TTC549 (cell line): ENCODE measurements around the gene RFX7.

Experiments
- FAIRE-seq: peaks from 2 replicates; lab custom pipeline; 2012; peaks lifted over from hg19 to GRCh38; lab: Jason Lieb, UNC

The RFX7 gene

DNA sequence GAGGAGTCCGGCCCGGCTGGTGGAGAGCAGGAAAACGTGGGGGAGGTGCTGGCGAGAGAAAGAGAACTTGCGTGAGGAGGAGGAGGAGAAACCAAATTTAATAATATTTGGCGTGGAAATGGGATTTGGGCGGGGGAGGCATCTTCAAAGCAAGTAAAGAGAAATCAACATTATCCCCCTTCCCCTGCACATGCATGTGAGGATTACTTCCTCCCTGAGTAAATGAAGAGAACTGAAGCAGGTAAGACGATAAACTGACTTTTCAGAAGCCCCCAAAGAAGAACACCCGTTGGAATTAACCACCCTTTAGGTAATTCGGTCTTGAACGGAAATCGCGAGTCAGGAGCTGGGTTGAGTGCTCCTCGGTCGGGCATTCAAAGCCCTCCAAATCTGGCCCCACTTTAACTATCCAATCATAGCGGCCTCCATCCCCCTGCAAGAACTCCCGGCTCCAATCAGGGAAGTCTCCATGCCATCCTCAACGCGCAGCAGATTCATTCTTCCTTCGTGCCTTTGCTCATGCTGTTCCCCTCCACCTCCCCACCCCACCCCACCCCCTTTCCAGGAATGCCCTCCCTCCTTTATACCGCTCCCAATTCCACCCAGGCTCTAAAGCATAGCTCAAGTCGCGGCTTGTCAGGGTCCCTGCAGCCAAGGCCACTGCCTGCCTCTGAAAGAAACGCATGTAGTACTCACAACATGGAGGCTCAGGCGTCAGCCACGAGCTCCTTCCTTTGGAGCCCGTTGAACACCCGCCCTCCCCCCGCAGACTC is 545 bp upstream of the RFX7 start:
- peak; percentile 38 for FAIRE-seq

DNA sequence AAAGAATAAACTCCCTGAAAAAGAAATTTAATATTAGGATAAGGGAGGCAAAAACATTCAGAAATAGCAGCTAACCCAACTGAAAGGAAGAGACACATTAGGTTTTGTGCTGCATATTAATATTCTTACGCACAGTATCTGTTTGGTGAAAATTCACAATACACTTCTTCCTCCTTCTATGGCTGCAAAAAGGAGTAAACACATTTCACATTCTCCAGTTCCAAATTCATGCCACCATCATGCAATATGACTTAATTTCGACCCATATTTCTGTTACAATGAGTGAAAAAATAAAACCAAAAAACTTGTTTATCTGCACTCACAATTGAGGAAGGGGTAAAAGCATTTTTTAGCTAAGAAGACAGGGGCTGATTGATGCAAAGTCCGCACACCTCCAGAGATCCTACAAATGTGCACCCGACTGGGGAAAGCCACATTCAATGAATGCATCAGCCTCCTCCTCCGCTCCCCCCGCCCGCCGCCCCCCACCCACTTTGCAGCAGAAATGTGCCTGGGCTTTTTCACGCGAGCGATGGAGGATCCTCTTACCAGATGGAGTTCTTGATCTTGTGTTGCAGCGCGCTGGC is 1.0 kb downstream of the RFX7 start:
- FAIRE-seq: no peak

DNA sequence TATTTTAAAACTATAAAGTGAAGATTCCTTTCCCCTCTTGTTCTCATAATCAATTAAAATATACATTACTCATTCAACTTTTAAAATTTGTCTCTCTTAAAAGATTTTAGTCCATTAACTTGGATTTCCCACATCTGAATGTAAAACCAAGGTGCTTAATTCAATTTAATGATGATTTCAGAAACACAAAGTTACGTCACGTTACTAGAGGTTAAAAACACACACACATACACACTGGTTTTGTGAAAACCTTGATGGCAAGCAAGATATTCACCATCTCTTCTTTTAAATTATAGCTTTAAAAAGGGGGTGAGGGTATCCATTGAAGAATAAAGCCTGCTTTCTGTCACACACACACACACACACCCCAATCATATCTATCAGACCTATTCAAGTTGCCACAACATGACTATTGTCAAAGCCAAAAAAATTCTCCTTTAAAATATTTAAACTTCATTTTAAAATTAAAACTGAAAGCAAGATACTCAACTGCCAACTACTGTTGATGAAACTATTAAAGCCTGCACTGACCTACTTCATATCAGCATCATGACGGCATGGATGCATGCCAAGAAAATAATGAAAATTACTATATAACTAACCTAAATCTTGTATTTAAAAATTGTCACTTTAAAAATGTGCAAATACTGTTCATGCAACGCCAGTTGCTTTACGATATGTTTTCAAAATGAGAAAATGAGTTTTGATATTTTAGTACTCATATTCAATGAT is 2.1 kb downstream of the RFX7 start:
- no peak for FAIRE-seq

DNA sequence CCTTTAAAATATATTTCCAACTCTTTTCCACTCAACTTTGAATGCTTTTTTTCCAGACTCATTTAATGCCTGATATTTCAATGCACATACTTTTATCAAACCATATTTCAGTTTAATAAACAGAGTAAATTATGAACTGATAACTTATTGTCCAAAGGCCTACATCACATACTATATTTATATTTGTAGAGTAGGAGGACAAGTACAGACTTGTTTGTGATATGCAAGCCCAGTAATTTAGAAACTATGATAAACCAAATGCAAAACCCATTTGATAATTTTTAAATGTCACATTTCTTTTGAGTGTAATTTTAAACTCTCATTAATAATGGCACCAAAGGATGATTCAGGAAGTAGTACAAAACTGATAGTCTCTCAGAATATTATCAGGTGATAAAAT is 3.3 kb downstream of the RFX7 start:
- no peak for FAIRE-seq

DNA sequence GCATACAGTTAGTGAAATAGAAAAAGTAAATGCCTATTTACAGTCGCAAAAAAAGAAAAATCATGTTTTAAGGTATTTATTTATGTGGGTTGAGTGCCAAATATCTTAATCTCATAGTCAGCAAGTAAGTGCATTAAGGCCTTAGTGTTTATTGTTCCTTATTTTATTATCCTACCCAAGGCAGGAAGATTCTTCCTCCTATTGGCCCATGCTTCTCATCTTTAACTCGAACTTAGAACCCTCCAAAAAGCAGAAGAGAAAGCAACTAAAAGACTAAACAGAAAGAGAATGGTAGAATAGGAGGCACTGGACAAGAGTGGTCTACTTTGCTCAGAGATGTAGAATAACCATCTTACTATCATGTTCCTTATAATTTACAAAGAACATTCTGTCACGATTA is 7.5 kb downstream of the RFX7 start:
- FAIRE-seq: no peak

DNA sequence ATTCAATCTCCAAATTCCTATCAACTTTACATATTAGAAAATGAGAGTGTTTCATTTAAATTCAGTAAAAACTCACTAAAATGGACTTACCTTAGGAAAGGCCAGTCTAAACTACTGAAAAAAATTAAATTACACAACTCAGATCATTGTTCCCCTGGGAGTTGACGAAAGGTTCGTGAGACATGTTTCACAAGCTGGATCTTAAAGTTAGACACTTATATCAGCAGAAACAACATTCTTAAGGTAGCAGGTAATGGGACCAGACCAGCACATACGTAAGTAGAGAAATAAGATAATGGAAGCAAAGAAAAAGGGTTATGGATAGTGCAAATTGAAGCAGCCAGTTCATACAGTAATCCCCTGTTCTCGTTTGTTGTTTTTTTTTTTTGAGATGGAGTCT is 8.9 kb downstream of the RFX7 start:
- no peak for FAIRE-seq

DNA sequence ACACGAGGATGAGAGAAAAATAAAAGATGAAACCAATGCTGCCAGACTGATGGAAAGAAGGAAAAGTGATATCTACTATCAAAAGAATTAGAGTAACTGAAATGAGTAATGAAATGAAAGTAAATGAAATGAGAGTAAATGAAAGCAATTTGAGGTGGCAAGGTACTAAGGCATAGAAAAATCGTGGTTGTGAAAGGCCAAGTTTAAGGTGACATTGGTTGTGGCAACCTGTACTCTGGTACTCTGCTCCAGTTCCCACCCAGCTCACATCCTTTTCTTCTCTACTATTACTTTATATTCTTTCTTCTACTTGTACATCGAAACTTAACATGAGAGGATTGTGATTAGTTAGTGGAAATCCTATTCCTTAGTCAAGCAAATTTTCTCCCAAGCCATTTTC is 10.1 kb downstream of the RFX7 start:
- FAIRE-seq: no peak

DNA sequence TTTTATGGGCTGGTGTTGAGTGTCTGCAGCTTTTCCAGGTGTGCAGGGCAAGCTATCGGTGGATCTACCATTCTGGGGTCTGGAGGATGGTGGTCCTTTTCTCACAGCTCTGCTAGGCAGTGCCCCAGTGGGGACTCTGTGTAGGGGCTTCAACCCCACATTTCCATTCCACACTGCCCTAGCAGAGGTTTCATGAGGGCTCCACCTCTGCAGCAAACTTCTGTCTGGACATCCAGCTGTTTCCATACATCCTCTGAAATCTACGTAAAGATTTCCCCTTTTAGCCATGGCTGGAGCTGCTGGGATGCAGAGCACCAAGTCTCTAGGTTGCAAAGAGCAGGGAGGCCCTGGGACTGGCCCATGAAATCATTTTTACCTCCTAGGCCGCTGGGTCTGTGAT is 11.6 kb downstream of the RFX7 start:
- no peak for FAIRE-seq

DNA sequence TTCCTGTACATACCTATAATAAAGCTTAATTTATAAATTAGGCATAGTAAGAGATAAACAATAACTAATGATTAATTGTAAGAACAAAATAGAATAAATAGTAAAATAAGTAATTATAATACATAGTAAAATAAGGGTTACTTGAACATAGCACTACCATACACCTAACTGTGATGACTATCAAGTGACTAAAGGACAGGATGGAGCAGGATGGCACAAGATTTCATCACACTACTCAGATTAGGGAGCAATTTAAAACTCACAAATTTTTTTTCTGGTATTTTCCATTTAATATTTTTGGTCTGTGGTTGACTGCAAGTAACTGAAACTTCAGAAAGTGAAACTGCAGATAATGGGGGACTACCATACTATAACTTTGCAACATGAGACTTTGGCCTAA is 14.8 kb downstream of the RFX7 start:
- FAIRE-seq: no peak

DNA sequence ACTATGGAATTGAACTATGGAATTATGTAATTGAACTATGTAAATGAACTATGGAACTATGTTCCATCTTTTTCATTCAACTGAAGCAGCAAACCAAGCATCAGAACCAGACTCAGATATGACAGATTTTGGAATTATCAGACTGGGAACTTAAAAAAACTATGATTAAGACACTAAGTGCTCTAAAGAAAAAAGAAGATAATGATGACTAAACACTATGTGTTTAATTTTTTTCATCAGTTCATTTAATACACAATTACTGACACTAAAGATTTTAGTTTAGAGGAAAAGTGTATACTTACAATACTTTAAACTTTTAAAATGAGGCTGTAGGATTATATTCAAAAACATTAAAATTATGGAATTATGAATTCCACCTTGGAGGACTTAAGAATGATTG is 15.3 kb downstream of the RFX7 start:
- FAIRE-seq: no peak

DNA sequence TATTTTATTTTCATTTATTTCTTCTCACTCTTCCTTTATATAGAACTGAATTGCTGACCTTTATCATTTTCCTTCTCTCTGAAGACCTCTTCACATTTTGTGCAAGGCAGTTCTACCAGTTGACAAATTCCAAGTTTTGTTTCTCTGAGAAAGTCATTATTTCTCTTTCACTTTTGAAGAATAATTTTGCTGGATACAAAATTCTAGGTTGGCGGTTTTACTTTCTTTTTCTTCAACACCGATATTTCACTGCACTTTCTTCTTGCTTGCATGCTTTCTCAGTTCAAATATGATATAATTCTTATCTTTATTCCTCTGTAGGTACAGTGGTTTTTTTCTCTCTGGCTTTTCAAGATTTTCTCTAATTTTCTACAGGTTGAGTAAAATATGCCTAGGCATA is 15.9 kb downstream of the RFX7 start:
- no peak for FAIRE-seq

DNA sequence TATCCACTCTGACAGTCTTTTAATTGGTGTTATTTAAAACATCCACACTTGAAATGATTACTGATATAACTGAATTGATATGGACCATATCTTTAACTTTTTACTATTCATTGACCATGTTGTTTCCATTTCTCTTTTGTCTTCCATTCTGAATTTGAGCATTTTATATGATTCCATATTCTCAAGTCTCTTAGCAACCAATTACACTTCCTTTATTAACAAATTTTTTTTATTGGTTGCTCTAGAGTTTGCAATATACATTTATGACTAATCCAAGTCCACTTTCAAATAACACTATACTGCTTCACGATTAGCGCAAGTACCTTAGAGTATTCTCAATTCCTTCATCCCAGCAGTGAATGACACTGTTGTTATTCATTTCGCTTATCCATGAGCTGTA is 16.4 kb downstream of the RFX7 start:
- FAIRE-seq: no peak

DNA sequence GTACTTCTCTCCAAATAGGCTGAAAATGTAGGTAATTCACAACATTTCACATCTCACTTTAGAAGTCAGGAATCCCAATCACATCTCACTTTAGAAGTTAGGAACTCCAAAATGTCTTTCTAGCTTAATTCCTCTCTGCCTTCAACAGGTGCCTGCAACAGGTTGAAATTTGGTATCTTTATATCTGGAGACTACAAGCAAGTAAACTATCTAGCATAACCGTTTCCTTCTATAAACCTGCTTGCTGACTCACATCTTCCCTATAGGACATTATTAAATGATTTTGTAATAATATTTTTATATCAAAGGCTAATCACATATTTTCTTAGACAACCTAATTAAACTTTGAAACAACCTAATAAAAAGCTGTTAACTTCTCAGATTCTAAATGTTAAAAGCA is 18.2 kb downstream of the RFX7 start:
- FAIRE-seq: no peak

DNA sequence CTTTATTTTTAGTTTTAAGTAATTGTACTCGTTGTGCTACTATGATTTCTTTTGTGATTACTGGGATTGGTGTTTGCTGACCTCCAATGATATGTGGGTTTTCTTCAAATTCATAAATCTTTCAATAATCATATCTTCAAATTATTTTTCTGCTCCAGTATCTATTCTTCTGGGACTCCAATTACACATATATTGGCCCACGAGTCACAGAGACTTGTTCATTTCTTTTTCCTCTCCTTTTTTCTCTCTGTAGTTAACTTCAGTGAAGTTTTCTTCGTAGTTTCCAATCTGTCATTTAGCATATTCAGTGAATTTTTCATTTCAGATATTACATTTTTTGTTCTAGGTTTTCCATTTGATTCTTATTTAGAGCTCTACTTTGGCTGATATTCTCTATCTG is 21.4 kb downstream of the RFX7 start:
- FAIRE-seq: no peak

DNA sequence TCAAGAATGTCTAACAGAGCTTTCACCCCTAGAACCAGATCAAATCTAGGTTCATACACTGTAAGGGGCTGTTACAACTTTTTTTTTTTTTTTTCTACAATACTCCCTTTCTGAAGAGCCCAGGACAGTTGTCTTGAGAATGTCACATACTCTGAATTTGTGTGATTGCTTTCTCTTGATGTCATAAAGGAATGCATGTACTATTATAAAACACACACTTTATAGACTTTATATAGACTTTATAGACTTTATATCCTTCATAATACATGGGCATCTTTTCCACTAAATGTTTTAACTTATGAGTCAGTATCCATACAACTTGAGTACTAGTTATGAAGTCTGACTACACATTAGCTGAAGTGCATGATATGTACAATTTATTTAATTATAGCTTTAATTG is 26.3 kb downstream of the RFX7 start:
- no peak for FAIRE-seq

DNA sequence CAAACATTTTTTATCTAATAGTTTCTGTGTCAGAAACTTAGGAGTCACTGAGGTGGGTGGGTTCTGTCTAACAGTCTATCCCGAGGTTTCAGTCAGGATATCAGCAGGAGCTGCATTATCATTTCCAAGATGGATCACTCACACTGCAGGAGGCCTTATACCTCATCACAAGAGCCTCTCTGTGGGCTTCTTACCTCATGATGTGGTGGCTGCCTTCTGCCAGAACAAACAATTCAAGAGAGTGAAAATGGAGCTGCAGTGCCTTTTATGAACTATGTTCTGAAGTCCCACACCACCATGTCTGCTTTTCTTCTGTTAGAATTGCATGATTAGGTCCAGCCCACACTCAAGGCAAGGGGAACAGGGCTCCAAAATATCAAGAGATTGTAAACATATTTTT is 27.9 kb downstream of the RFX7 start:
- no peak for FAIRE-seq

DNA sequence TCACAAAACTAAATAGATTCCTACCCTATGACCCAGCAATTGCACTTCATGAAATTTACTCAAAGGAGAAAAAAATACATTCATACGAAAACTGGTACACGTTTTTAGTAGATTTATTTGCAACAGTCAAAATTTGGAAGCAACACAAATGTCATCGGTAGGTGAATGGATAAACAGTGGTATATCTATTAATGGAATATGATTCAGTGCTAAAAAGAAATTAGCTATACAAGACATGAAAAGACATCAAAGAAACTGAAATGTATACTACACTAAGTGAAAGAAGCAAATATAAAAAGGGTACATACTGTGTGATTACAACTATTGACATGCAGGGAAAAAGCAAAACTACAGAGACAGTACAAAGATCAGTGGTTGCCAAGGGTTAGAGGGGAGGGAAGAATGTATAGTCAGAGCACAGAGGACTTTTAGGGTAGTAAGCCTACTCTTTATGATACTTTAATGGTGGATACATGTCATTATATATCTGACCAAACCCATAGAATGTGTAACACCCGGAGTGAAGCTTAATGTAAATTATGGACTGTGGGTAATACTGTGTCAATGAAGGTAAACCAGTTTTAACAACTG is 31.6 kb downstream of the RFX7 start:
- FAIRE-seq: no peak

DNA sequence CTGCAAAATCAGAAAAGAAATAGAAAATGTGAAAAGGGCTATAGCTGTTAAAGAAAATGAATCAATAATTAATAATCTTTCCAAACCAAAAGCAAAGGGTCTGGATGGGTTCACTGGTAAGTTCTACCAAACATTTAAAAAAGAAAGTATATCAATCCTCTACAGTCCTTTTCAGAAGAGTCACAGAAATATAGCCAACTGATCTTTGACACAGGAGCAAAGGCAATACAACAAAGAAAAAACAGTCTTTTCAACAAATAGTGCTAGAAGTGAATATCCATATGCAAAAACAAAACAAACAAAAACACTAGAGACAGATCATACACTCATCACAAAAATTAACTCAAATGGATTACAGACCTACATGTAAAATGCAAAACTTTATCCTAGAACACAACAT is 32.6 kb downstream of the RFX7 start:
- no peak for FAIRE-seq

DNA sequence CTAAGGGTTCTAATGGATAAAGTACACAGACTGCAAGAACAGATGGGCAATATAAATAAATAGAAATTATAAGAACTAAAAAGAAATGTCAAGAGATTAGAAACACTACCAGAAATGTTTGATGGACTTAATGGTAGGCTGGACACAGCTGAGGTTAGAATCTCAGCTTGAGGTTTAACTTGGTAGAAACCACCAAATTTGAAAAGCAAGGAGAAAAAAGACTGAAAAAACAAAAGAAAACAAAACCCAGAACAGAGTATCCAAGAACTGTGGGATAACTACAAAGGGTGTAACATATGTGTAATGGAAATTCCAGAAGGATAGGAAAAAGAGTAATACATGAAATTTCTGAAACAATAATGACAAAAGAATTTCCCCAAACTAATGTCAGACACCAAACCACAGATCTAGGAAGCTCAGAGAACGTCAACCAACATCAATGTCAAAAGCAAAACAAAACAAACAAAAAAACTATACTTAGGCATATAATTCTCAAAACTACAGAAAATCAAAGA is 35.0 kb downstream of the RFX7 start:
- no peak for FAIRE-seq

DNA sequence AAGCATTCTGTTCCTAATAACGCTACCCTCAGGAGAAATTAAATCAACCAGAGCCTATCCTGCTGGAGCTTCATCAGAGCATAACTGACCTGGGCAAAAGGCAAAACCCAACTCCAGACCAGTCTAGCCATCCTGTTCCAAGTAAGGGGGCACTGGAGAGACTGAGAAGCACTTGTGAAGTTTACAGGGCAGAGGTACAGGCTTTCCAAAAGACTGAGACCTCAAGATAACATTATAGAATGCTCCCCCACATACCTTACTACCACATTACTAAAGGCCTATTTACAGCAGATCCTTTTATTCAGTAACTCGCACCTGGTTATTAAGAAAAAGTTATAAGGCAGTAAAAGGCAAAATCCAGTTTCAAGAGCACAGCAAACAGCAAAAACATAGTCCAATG is 35.5 kb downstream of the RFX7 start:
- no peak for FAIRE-seq

DNA sequence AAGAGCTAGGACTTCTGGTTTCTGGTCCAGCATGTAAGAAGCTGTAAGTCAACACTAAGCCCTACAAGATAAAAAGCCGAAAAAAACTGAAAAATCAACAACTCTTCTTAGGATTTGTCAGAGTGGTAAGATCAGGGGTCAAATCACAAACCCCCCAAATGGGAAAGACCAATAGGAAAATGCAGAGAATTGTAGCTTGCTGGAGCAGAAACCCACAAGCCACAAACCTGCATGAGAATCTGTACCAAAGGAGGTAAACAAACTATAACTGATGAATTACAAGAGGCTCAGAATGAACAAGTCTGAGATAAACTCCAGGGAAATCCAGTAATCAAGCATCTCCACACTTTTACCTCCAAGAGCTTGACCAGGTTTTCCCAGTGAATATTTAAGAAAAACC is 36.0 kb downstream of the RFX7 start:
- FAIRE-seq: no peak

DNA sequence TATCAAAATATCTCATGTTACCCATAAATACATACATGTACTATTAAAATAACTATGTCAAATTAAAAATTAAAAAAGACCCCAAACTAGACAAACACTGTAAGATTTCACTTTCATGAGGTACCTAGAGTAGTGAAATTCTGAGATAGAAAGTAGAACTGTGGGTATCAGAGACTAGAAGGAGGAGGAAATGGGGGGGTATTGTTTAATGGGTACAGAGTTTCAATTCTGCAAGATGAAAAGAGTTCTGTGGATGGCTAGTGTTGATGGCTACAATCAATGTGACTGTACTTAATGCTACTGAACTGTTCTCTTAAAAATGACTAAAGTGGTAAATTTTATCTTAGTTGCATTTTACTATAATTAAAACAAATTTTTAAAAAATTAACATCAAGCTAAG is 36.6 kb downstream of the RFX7 start:
- no peak for FAIRE-seq
